Right hindlimb (tissue), 1 donor: ENCODE data around the gene SLC44A1.

Experiments used
- DNase-seq: peaks from one replicate; pipeline ENCODE4 v3.0.0-alpha.2; 2018

SLC44A1 gene

GRCh38 chr9:105275938-105276337 lies 31.5 kb downstream of the SLC44A1 start:
- DNase-seq = no peak

DNA sequence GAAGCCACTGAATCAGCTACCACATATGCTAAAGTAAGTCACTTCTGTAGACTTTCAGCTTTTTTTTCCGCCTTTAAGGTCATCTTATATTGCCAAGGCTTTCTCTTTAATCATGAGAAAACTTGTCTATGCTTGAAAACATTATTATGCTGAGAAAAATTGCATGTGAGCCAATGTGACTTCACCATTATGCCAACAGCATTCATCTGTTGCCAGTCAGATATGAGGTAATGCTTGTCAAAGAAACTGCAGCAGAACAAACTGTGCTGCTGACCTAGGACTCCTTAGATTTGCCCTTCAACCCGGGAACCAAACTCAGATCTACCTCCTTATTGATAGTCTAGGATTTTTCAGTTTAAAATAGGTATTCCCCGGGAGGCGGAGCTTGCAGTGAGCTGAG lies 34.3 kb downstream of the SLC44A1 start:
- DNase-seq = no peak

GRCh38 chr9:105280691-105281090 lies 36.2 kb downstream of the SLC44A1 start:
- no peak for DNase-seq

DNA sequence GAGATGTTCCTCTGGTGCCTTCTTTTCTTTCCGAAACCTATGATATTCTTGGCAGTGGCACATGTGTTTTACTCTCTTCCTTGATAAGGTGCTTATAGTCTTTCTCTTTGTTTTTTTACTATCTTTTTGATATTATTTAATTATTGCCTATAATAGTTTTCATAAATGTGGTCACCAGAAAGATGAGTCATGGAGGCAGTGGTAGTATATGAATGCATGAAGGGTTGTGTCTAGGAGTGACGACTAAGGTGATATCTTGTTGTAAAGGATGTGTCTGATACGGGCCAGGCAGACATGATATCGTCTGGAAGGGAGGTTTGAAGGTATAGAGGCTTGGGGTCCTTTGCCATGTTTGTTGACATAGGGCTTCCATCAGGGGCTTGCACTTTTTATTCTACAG lies 36.8 kb downstream of the SLC44A1 start:
- no peak for DNase-seq

- DNase-seq = no peak
These were observed 37.5 kb downstream of the SLC44A1 start for GRCh38 chr9:105281926-105282325.

DNA sequence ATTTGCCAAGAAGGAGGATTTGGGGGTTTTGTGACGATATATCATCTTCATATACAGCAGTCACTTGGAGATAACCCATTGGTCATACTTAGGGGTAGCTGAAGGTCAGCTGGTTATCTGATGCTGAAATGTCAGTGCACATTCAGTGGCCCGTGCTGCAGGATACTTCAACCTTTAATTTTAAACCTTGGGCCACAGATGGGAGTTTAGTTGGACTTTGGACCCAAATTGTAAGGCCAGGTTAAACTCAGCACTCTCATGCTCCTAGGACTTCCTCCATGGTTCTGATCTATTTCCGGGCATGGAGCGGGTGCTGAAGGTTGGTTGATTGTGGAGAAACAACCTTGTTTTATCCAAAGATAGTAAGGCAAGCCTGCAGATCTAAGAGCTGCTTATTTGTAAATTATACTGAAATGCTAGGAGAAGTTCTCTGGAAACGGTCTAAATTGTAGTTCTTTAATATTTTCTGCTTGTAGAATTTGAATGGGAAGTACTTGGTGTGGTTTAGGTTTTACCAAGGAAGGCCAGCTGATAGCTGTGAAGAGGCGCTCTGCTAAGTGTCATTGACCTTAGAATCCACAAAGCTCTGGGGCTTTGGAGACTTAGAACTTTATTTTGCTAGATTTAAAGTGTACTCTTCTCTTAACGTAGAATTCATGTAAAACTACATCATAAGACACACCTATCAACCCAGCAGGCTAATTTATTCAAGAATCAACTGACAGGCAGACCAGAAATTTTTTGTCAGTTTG lies 38.6 kb downstream of the SLC44A1 start:
- DNase-seq = no peak

DNA sequence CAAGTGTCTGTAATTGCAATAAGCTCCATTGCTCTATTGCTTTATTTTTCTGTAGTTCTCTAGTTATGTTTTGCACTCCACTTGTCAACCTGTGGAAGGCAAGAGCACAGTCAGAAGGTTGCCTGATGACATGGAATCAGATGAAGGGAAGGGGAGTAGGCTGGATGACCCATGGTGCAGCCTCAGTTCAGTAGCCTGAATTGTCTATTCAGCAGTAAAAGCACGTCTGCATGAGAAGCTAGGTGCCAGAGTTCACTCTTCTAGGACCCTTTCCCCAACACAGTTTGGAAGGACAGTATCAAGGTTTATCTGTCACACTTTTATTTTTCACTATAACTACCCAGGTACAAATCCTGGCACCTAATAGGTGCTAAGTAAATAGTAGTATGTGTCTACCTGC lies 39.3 kb downstream of the SLC44A1 start:
- DNase-seq = no peak

DNA sequence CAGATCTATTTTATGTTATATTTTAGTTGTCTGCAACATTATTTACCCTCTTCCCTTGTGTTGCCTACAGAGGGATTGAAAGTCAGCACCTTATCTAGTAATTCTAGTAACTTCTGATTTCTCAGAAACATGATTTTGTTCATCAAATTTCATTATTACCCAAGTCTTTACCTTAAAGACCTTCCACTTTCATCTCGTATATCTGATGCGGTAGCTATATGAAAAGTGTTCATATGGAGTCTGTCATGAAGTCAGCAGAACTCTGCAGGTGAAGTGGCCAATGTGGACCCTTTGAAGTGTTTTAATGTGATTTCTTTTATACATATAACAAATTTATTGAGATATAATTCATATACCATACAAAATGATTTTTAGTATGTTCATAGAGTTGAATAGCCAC lies 40.0 kb downstream of the SLC44A1 start:
- no peak for DNase-seq

GRCh38 chr9:105286098-105286497 lies 41.6 kb downstream of the SLC44A1 start:
- no peak for DNase-seq

DNA sequence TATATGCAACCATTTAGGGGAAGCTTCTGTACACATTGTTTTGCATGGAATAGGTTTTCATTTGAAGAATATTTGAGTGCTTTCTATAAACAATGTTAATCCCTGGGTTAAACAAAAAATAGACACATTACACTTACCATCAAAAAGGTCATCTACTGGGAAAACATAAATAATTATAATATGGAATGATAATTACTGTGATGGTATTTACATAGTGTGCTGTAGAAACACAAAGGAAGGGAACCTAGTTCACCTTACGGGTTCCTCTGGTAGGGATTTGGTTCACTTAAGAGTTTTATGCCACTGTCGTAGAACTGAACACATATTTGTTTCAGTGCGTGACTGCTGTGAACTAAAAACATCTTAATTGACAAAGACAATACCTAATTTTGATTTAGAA lies 44.9 kb downstream of the SLC44A1 start:
- no peak for DNase-seq

- DNase-seq = no peak
These were observed 46.0 kb downstream of the SLC44A1 start for GRCh38 chr9:105290418-105290817.

- no peak for DNase-seq
These were observed 46.5 kb downstream of the SLC44A1 start for GRCh38 chr9:105290954-105291353.

- no peak for DNase-seq
These were observed 47.0 kb downstream of the SLC44A1 start for GRCh38 chr9:105291422-105291859.

- DNase-seq = no peak
These were observed 47.5 kb downstream of the SLC44A1 start for GRCh38 chr9:105291938-105292337.

GRCh38 chr9:105293408-105293807 lies 49.0 kb downstream of the SLC44A1 start:
- no peak for DNase-seq

DNA sequence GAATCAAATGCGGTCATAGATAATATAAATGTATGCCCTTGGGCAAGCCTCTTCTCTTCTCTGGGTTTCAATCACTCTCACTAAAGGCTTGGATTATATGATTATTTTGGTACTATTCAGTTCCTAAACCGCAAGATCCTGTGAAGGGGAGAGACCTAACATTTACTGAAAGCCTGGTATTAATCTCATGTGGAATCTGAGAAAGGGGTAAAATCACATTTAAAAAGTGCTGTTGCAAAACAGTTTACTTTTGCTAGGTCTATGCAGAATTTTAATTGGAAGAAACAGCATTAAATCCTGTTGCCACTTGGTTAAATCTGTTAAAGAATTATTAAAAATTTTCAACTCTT lies 50.7 kb downstream of the SLC44A1 start:
- no peak for DNase-seq

DNA sequence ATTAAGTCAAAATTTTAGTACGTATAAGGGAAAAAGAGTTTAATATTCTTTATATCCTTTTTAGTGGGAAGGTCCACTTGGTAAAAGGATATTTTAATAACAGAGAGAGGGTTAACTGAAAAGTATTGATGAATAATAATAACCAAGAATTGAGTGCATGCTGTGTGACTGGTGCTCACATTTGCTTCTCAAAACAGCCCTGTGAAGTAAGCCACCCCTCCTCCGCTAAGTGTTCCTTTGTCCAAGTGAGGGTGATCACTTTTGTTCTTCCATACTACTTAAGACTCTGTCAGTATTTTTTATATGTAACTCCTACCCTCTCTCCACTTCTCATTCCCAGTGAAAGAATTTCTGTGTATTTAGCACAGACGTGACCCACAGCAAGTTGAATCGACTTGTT lies 51.5 kb downstream of the SLC44A1 start:
- DNase-seq = no peak

GRCh38 chr9:105296445-105296844 lies 52.0 kb downstream of the SLC44A1 start:
- no peak for DNase-seq

DNA sequence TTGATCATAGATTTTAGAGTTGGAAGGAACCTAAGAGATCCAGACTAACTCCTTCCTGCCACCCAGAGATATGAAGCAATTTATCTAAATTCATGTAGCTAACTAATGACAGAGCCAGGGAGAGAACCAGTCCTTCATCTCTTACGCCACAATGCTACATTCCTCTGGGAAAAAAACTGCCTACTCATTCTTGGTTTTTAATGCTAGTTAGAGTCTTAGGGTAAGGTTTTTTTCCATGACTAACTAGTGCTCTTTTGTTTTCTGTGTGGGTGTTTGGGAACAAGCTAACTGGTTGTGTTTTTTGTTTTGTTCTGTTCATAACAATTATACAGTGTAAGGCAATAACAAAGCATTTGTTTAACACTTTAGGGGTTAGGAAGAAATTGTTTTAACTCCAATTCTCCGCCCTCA lies 52.4 kb downstream of the SLC44A1 start:
- DNase-seq = no peak

GRCh38 chr9:105297442-105298075 lies 53.1 kb downstream of the SLC44A1 start:
- no peak for DNase-seq

GRCh38 chr9:105299190-105299854 lies 54.9 kb downstream of the SLC44A1 start:
- no peak for DNase-seq

- no peak for DNase-seq
These were observed 58.3 kb downstream of the SLC44A1 start for GRCh38 chr9:105302728-105303127.

GRCh38 chr9:105305856-105306255 lies 61.4 kb downstream of the SLC44A1 start:
- DNase-seq = no peak
